ENCODE results near the gene ACVR1B.

GRCh38 chr12:51921017-51921725, 30.3 kb upstream of the ACVR1B start:
- TF ChIP-seq, protein P1, sequence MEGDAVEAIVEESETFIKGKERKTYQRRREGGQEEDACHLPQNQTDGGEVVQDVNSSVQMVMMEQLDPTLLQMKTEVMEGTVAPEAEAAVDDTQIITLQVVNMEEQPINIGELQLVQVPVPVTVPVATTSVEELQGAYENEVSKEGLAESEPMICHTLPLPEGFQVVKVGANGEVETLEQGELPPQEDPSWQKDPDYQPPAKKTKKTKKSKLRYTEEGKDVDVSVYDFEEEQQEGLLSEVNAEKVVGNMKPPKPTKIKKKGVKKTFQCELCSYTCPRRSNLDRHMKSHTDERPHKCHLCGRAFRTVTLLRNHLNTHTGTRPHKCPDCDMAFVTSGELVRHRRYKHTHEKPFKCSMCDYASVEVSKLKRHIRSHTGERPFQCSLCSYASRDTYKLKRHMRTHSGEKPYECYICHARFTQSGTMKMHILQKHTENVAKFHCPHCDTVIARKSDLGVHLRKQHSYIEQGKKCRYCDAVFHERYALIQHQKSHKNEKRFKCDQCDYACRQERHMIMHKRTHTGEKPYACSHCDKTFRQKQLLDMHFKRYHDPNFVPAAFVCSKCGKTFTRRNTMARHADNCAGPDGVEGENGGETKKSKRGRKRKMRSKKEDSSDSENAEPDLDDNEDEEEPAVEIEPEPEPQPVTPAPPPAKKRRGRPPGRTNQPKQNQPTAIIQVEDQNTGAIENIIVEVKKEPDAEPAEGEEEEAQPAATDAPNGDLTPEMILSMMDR (IDR thresholded peaks at IDR 0.05): no peak
- no peak for TF ChIP-seq POLR2A (IDR thresholded peaks at IDR 0.05)

All from Peyer's patch (tissue), 4 donors.